Calu3 (cell line): ENCODE measurements around the gene F5. TPM values are rescaled to one million over a fixed set of nuclear protein-coding genes. Genes with fewer than 3 reads are reported as not detected.

Experiments used
- BruUV-seq: library from RNA; stranded (reverse); fragments of 400-500 nt; replicated peaks from 2 replicates; lab custom pipeline; 2021; lab: Mats Ljungman, UMichigan
- CTCF ChIA-PET: fragments of 300-600 bp; sonication (Branson Sonifier 250); formaldehyde crosslinking; loops from one replicate; lab custom pipeline; 2022; ENCODE audit warnings: antibody characterized with exemption; lab: Charles Lee
- DNase-seq: peaks from one replicate; pipeline ENCODE4 v3.0.0; 2022
- H3K27ac Mint-ChIP-seq: one replicate; pipeline ENCODE4 v1.8.0; 2022; ENCODE audit warnings: mixed read lengths; ENCODE audit not compliant: unreplicated experiment
- H3K27me3 Mint-ChIP-seq: one replicate; pipeline ENCODE4 v1.8.0; 2022; ENCODE audit warnings: mixed read lengths; ENCODE audit not compliant: unreplicated experiment
- H3K36me3 Mint-ChIP-seq: one replicate; pipeline ENCODE4 v1.8.0; 2022; ENCODE audit warnings: mild to moderate bottlenecking, moderate library complexity, mixed read lengths; ENCODE audit not compliant: insufficient read depth, unreplicated experiment
- H3K4me1 Mint-ChIP-seq: one replicate; pipeline ENCODE4 v1.8.0; 2022; ENCODE audit warnings: mild to moderate bottlenecking, low read depth, mixed read lengths; ENCODE audit not compliant: unreplicated experiment
- H3K4me3 Mint-ChIP-seq: one replicate; pipeline ENCODE4 v1.8.0; 2022; ENCODE audit warnings: mild to moderate bottlenecking, low read depth, moderate library complexity, mixed read lengths; ENCODE audit not compliant: unreplicated experiment
- H3K9me3 Mint-ChIP-seq: one replicate; pipeline ENCODE4 v1.8.0; 2022; ENCODE audit warnings: low read depth, mixed read lengths; ENCODE audit not compliant: unreplicated experiment
- CTCF ChIP-seq: fragments of 200-600 bp; IDR thresholded peaks from one replicate; pipeline ENCODE4 v1.8.0; 2022; ENCODE audit warnings: antibody characterized with exemption; ENCODE audit not compliant: unreplicated experiment
- intact Hi-C: fragments of 100-400 bp; cut with micrococcal nuclease; formaldehyde crosslinking; loops from one replicate; pipeline ENCODE4 v1.10.0; 2022; ENCODE audit not compliant: unreplicated experiment
- total RNA-seq: library from RNA; stranded (reverse); gene quantifications from 2 replicates; pipeline ENCODE4 v1.2.3, GENCODE V29; 2022

The F5 gene
- total RNA-seq, 1 experiment from 2014 or later, result 8.1 TPM

- BruUV-seq, result no TSS peak
- no peaks in the 10 kb centered on the region for H3K9me3 Mint-ChIP-seq
- TF ChIP-seq CTCF, result no peak
- no peaks in the 10 kb centered on the region for H3K36me3 Mint-ChIP-seq
- CTCF ChIA-PET, result no interaction called here
- H3K27me3 Mint-ChIP-seq, result no peaks in the 10 kb centered on the region
- intact Hi-C loops, result no loop called here
- H3K4me3 Mint-ChIP-seq, result no peak overlapping the region
- no peaks in the 10 kb centered on the region for H3K4me1 Mint-ChIP-seq
- no peak for DNase-seq
- no peak overlapping the region for H3K27ac Mint-ChIP-seq
These were observed 23.8 kb upstream of the F5 start for GRCh38 chr1:169610108-169610507.

GRCh38 chr1:169608226-169608625 is 21.9 kb upstream of the F5 start:
- CTCF ChIA-PET, result no interaction called here
- Mint-ChIP-seq H3K4me1 (peaks cover 4% of the 10 kb centered on the region), H3K27me3 (no peaks in the 10 kb centered on the region), H3K9me3 (no peaks in the 10 kb centered on the region), H3K4me3 (no peak overlapping the region), H3K36me3 (no peaks in the 10 kb centered on the region), H3K27ac (no peak overlapping the region)
- no TSS peak for BruUV-seq
- intact Hi-C loops, result no loop called here
- TF ChIP-seq CTCF, result no peak
- no peak for DNase-seq

- no TSS peak for BruUV-seq
- no peaks in the 10 kb centered on the region for H3K27me3 Mint-ChIP-seq
- no peak overlapping the region for H3K27ac Mint-ChIP-seq
- peaks cover 22% of the 10 kb centered on the region for H3K4me1 Mint-ChIP-seq
- H3K9me3 Mint-ChIP-seq, result no peaks in the 10 kb centered on the region
- DNase-seq, result no peak
- no peaks in the 10 kb centered on the region for H3K36me3 Mint-ChIP-seq
- no peak overlapping the region for H3K4me3 Mint-ChIP-seq
- intact Hi-C loops, result loop anchor here (5.0 kb wide), 1 partner anchor 87 kb away; no protein-coding TSS in a partner anchor
- CTCF ChIA-PET, result interaction anchor here (0.7 kb wide), 1 partner anchor 1120 kb away, joined by 3 read pairs; no protein-coding TSS in a partner anchor
- TF ChIP-seq CTCF, result no peak
These were observed 18.7 kb upstream of the F5 start for GRCh38 chr1:169604781-169605560.

- no peaks in the 10 kb centered on the region for H3K9me3 Mint-ChIP-seq
- no peak overlapping the region for H3K27ac Mint-ChIP-seq
- CTCF ChIA-PET, result interaction anchor here (1.4 to 2.4 kb wide), 4 partner anchors 15 to 208 kb away, joined by 4 to 41 read pairs (median 8); partner anchors contain the start of gene F5
- no peak overlapping the region for H3K4me3 Mint-ChIP-seq
- BruUV-seq, result no TSS peak
- peak; percentile 46 for TF ChIP-seq CTCF
- intact Hi-C loops, result loop anchor here (1.0 to 5.0 kb wide), 3 partner anchors 91 to 208 kb away; partner anchors contain the start of gene SELL
- H3K36me3 Mint-ChIP-seq, result no peaks in the 10 kb centered on the region
- no peak for DNase-seq
- peaks cover 22% of the 10 kb centered on the region for H3K4me1 Mint-ChIP-seq
- H3K27me3 Mint-ChIP-seq, result no peaks in the 10 kb centered on the region
These were observed 15.0 kb upstream of the F5 start for GRCh38 chr1:169601096-169601881.
